ENCODE results near the gene DNAJC1. TPM values are rescaled to one million over a fixed set of nuclear protein-coding genes. Genes with fewer than 3 reads are reported as not detected.

DNAJC1 gene
- total RNA-seq, 1 experiment from 2014 or later, result 13.2 TPM

DNA sequence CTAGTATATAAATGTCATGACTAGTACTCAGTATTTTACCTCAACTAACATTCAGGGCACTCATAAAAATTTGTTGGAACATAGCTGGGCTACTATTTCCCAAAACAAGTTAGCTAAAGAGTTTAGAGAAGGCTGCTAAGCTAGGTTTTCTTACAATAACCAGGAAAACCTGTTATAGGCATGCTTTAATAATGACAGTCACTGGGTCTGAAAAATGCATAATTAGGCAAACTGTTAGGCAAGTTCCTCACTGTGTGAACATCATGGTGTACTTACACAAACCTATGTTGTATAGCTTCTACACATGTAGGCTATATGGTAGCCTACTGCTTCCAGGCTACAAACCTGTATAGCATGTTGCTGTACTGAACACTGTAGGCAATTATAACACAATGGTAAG is 79.0 kb downstream of the DNAJC1 start (continued):
- TF ChIP-seq, protein P1, sequence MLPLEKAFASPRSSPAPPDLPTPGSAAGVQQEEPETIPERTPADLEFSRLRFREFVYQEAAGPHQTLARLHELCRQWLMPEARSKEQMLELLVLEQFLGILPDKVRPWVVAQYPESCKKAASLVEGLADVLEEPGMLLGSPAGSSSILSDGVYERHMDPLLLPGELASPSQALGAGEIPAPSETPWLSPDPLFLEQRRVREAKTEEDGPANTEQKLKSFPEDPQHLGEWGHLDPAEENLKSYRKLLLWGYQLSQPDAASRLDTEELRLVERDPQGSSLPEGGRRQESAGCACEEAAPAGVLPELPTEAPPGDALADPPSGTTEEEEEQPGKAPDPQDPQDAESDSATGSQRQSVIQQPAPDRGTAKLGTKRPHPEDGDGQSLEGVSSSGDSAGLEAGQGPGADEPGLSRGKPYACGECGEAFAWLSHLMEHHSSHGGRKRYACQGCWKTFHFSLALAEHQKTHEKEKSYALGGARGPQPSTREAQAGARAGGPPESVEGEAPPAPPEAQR (CRISPR knock-in tag; IDR thresholded peaks at IDR 0.05), result no peak
- TF ChIP-seq, protein P2, sequence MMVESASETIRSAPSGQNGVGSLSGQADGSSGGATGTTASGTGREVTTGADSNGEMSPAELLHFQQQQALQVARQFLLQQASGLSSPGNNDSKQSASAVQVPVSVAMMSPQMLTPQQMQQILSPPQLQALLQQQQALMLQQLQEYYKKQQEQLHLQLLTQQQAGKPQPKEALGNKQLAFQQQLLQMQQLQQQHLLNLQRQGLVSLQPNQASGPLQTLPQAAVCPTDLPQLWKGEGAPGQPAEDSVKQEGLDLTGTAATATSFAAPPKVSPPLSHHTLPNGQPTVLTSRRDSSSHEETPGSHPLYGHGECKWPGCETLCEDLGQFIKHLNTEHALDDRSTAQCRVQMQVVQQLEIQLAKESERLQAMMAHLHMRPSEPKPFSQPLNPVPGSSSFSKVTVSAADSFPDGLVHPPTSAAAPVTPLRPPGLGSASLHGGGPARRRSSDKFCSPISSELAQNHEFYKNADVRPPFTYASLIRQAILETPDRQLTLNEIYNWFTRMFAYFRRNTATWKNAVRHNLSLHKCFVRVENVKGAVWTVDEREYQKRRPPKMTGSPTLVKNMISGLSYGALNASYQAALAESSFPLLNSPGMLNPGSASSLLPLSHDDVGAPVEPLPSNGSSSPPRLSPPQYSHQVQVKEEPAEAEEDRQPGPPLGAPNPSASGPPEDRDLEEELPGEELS (CRISPR knock-in tag; IDR thresholded peaks at IDR 0.05), result no peak
- TF ChIP-seq GRHL2 (CRISPR knock-in tag; IDR thresholded peaks at IDR 0.05; ENCODE audit: insufficient replicate concordance, severe bottlenecking), result no peak
- no peak for TF ChIP-seq RORB (CRISPR knock-in tag; IDR thresholded peaks at IDR 0.05)
- TF ChIP-seq GABPB1 (CRISPR knock-in tag; IDR thresholded peaks at IDR 0.05), result no peak
- no peak for TF ChIP-seq NR1H2 (CRISPR knock-in tag; IDR thresholded peaks at IDR 0.05)
- no peak for TF ChIP-seq MYBL2 (CRISPR knock-in tag; IDR thresholded peaks at IDR 0.05)

DNA sequence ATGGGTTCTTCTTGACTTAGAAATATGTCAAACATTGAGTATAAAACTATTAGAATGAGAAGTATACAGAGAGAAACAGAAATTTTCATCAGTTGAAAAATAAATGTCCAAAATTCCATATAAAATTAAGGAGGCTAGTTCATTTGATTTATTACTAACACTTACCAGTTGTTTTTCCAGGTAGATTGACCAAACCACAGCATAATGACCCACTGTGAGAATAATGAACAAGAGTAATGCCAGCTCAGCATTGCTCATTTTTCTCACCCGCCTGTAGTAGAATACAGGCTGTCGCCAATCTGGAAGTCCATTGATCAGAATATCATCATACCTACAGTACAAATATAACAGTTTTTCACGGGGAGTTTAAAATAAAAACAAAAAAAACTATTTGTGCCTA is 82.9 kb downstream of the DNAJC1 start:
- DNase-seq (ENCODE audit: low spot score) (no peak), ATAC-seq (no peak)
- peaks cover 23% of the 10 kb centered on the region for H3K4me1 Mint-ChIP-seq
- no peak overlapping the region for H3K4me3 Mint-ChIP-seq
- no peak overlapping the region for H3K27ac Mint-ChIP-seq
- no peaks in the 10 kb centered on the region for H3K36me3 Mint-ChIP-seq
- TF ChIP-seq TP53 (CRISPR knock-in tag; IDR thresholded peaks at IDR 0.05), result no peak
- TF ChIP-seq KAT7 (CRISPR knock-in tag; IDR thresholded peaks at IDR 0.05; ENCODE audit: borderline replicate concordance), result no peak
- no peak for TF ChIP-seq NFATC4 (CRISPR knock-in tag; IDR thresholded peaks at IDR 0.05)
- no peak for TF ChIP-seq ATF1 (CRISPR knock-in tag; IDR thresholded peaks at IDR 0.05)
- TF ChIP-seq, protein P3, sequence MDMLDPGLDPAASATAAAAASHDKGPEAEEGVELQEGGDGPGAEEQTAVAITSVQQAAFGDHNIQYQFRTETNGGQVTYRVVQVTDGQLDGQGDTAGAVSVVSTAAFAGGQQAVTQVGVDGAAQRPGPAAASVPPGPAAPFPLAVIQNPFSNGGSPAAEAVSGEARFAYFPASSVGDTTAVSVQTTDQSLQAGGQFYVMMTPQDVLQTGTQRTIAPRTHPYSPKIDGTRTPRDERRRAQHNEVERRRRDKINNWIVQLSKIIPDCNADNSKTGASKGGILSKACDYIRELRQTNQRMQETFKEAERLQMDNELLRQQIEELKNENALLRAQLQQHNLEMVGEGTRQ (CRISPR knock-in tag; IDR thresholded peaks at IDR 0.05), result no peak
- TF ChIP-seq, protein P4, sequence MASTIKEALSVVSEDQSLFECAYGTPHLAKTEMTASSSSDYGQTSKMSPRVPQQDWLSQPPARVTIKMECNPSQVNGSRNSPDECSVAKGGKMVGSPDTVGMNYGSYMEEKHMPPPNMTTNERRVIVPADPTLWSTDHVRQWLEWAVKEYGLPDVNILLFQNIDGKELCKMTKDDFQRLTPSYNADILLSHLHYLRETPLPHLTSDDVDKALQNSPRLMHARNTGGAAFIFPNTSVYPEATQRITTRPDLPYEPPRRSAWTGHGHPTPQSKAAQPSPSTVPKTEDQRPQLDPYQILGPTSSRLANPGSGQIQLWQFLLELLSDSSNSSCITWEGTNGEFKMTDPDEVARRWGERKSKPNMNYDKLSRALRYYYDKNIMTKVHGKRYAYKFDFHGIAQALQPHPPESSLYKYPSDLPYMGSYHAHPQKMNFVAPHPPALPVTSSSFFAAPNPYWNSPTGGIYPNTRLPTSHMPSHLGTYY (CRISPR knock-in tag; IDR thresholded peaks at IDR 0.05), result no peak
- no peak for TF ChIP-seq PRRX2 (CRISPR knock-in tag; IDR thresholded peaks at IDR 0.05)
- TF ChIP-seq ZNF416 (CRISPR knock-in tag; IDR thresholded peaks at IDR 0.05), result no peak
- TF ChIP-seq ZNF423 (CRISPR knock-in tag; IDR thresholded peaks at IDR 0.05), result no peak
- TF ChIP-seq, protein P5, sequence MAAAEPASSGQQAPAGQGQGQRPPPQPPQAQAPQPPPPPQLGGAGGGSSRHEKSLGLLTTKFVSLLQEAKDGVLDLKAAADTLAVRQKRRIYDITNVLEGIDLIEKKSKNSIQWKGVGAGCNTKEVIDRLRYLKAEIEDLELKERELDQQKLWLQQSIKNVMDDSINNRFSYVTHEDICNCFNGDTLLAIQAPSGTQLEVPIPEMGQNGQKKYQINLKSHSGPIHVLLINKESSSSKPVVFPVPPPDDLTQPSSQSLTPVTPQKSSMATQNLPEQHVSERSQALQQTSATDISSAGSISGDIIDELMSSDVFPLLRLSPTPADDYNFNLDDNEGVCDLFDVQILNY (CRISPR knock-in tag; IDR thresholded peaks at IDR 0.05), result no peak
- TF ChIP-seq, protein P6, sequence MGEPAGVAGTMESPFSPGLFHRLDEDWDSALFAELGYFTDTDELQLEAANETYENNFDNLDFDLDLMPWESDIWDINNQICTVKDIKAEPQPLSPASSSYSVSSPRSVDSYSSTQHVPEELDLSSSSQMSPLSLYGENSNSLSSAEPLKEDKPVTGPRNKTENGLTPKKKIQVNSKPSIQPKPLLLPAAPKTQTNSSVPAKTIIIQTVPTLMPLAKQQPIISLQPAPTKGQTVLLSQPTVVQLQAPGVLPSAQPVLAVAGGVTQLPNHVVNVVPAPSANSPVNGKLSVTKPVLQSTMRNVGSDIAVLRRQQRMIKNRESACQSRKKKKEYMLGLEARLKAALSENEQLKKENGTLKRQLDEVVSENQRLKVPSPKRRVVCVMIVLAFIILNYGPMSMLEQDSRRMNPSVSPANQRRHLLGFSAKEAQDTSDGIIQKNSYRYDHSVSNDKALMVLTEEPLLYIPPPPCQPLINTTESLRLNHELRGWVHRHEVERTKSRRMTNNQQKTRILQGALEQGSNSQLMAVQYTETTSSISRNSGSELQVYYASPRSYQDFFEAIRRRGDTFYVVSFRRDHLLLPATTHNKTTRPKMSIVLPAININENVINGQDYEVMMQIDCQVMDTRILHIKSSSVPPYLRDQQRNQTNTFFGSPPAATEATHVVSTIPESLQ (CRISPR knock-in tag; IDR thresholded peaks at IDR 0.05), result no peak
- TF ChIP-seq, protein P7, sequence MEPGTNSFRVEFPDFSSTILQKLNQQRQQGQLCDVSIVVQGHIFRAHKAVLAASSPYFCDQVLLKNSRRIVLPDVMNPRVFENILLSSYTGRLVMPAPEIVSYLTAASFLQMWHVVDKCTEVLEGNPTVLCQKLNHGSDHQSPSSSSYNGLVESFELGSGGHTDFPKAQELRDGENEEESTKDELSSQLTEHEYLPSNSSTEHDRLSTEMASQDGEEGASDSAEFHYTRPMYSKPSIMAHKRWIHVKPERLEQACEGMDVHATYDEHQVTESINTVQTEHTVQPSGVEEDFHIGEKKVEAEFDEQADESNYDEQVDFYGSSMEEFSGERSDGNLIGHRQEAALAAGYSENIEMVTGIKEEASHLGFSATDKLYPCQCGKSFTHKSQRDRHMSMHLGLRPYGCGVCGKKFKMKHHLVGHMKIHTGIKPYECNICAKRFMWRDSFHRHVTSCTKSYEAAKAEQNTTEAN (CRISPR knock-in tag; IDR thresholded peaks at IDR 0.05), result no peak
- TF ChIP-seq, protein P8, sequence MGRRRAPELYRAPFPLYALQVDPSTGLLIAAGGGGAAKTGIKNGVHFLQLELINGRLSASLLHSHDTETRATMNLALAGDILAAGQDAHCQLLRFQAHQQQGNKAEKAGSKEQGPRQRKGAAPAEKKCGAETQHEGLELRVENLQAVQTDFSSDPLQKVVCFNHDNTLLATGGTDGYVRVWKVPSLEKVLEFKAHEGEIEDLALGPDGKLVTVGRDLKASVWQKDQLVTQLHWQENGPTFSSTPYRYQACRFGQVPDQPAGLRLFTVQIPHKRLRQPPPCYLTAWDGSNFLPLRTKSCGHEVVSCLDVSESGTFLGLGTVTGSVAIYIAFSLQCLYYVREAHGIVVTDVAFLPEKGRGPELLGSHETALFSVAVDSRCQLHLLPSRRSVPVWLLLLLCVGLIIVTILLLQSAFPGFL (CRISPR knock-in tag; IDR thresholded peaks at IDR 0.05; ENCODE audit: borderline replicate concordance), result no peak
- ChIA-PET CTCF (interaction anchor here (1.3 kb wide), 1 partner anchor 13 kb away, joined by 3 read pairs; no protein-coding TSS in a partner anchor), POLR2A (interaction anchor here (0.5 kb wide), 1 partner anchor 458 kb away, joined by 6 read pairs; no protein-coding TSS in a partner anchor)
- H3K27me3 Mint-ChIP-seq (ENCODE audit: low read depth), result no peaks in the 10 kb centered on the region
- H3K9me3 Mint-ChIP-seq, result no peaks in the 10 kb centered on the region

Data from WTC11 (cell line).